Bronchus fibroblast of lung (primary cell): ENCODE measurements around the gene DNAAF8. TPM values are rescaled to one million over a fixed set of nuclear protein-coding genes. Genes with fewer than 3 reads are reported as not detected.

ENCODE experiments used
- total RNA-seq: library from RNA; depleted of rRNA; stranded (reverse); fragments of >200 nt; gene quantifications from 2 replicates; pipeline ENCODE4 v1.2.3, GENCODE V29; 2015

Gene DNAAF8
- total RNA-seq = 0.30 and 1.5 TPM in 2 replicates

DNA sequence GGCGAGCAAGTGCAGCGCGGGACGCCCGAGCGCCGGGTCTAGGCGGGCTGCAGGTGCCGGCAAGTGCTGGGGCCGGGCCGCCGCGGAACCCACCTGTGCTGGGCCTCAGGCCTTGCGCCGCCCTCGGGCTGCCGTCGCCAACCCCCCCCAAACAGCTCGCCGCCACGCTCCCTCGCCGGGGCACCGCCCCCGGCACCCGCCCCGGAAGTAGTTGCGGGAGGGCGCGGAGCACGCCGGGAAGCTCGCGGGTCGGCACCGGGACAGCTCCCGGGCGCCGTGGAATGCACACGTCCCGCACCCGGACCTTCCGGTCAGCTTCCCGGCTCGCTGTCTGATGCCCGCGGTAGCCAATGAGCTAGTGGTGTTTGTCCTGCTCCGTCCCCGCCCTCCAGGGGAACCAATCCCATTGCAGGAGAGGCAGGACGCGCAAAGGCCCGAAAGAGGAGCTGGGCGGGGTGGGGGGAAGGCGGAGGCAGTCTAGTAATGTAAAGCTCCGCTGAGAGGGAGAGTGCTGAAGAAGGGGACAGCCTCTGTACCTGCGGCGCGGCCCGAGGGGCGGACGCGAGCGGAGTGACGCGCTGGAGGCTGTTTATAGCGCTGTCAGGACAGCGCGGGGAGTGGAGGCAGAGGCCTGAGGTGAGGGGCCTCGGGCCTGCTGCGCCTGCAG lies at the start of gene DNAAF8, which contains the start of gene ANKS3:
DNAAF8 (plus strand) TSS at position 475 of the 667 bp plus-strand sequence. CDS start 1,978 bp downstream, outside the sequence.
ANKS3 (minus strand) TSS at position 209 of the 667 bp plus-strand sequence. CDS start 4,122 bp downstream, outside the sequence.

DNA sequence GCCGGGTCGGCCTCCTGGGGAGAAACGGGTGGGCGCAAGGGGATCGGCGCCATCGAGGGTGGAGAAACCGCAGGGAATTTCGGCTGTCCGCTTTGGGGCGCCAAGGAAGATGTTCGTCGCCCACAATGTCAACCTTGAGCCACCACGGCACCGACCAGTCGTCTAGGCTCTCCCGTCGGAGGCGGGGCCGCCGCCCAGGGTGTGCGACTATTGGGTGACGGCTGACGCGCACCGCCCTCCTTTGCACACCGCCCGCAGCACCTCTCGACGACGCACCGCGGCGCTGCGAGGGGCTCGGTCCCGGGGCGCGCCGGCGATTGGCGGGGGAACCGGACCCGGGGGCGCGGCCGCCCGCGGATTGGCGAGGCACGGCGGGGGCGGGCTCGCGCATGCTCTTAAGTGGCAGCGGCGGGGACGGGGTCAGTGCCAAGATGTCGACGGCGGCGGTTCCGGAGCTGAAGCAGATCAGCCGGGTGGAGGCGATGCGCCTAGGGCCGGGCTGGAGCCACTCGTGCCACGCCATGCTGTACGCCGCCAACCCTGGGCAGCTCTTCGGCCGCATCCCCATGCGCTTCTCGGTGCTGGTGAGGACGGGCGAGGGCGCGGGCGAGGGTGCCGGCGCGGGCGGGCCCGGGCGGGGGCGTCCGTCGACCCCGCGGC lies 40.9 kb upstream of the DNAAF8 start, which contains the start of gene NUDT16L1:
NUDT16L1 (plus strand) TSS at position 267 of the 660 bp plus-strand sequence; CDS start at position 432, 165 bp downstream.

DNA sequence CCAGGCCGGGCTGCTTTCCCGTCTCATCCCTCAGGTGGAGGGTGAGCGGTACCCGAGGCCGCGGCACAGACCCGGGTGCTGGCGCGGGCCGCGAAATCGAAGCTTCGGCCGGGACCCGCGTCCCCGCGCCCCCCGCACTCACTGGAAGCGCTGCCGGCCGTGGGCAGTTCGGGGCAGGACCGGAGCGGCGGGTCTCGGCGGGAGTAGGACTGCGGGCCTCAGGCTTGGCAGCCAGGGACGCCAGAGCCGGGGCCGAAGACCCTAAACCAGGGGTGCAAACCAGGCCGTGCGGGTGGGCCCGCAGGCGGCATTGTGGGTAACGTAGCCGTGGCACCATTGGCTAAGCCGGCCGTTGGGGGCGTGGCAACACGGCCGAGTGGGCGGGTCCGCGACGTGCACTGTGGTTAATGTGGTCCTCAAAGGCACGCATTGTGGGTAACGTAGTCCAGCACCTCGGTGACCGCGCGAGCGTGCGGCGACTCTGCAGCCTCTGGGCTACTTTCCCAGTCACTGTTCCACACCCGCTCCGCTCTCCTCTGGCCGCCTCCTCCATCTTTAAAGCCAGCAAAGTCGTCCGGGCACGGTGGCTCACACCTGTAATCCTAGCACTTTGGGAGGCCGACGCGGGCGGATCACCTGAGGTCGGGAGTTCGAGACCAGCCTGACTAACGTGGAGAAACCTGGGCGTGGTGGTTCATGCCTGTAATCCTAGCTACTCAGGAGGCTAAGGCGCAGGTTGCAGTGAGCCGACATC lies 32.7 kb downstream of the DNAAF8 start, which contains the start of gene ZNF500:
ZNF500 (minus strand) TSS at position 288 of the 754 bp plus-strand sequence. CDS start 1,184 bp downstream, outside the sequence.

DNA sequence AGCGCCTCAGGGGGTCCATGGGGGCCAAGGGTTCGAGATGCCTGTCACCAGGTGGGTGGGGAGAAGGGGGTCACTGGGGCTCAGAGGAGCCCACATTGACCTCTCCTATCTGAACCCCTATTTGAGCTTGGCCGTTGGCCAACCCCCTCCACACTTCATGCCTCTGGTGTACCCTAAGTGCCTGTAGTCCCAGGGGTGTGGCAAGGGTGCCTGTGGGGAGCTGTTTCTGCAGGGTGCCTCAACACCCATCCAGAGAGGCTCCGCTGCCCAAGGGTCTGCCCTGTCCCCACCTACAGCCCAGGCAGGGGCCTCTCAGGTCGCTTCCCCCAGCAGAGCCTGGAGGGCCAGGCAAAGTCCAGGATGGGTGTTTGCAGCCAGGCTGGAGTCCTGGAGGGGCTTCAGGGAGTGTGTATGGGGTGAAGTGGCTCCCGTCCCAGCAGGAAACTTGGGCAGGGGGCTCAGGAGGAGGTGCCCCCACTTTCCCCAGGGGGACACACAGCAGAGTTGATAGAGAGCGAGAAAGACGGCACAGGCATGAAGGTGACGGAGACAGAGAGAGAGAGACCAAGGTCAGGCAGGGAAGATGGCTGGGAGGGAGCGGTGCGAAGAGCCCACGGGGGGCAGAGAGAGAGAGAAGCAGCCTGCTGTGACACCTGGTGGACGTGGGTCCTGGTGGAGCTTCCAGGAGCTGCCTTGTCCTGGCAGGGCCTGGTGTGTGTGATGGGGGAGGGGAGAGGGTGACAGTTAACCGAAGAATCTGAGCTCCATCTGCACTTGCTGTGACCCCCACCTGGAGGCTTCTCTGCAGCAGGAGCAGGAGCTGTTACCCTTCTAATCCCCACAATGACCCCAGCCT lies 53.5 kb downstream of the DNAAF8 start, which contains the start of gene SEPTIN12:
SEPTIN12 (minus strand) TSS at position 719 of the 856 bp plus-strand sequence; CDS start at position 19, 700 bp downstream.

DNA sequence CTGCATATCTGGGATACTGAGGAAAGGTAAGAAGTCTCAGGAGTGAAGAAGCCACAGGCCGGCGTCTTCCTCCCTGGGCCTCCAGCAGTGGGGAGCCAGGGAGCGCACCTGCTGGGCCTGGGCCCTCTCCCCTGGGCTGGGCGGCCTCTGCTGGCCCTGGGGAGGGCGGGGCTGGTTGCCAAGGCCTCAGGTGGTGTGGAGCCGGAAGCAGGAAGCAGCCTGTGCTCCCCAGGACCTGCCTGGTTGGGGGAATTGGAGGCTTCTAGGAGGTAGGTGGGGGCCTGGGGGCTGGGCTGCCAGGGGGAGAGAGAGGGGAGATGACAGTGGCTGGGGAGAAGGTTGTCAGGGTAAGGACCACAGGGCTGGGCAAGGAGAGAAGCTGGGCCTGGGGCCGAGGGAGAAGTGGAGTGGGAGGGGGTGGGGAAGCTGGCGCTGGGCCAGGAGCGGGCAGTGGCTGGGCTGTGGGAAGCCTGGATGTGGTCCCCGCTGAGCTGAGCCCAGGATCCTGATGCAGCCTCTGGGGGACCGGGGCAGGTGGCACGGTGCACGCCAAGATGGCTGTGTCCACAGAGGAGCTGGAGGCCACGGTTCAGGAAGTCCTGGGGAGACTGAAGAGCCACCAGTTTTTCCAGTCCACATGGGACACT lies 61.0 kb downstream of the DNAAF8 start, which contains the start of gene SMIM22:
SMIM22 (plus strand) TSS at position 189 of the 647 bp plus-strand sequence; CDS start at position 555, 366 bp downstream.

Other genes with a start within 250 kb of the DNAAF8 start
- 8.0 and 9.9 TPM in 2 replicates for gene CDIP1, start 195.8 kb upstream of the DNAAF8 start, total RNA-seq
- under 0.01 and 0.17 TPM in 2 replicates for gene C16orf96, start 178.2 kb upstream of the DNAAF8 start, total RNA-seq
- 8.6 and 11.0 TPM in 2 replicates for gene UBALD1, start 119.6 kb upstream of the DNAAF8 start, total RNA-seq
- gene MGRN1, start 109.7 kb upstream of the DNAAF8 start, total RNA-seq = 26.0 and 28.9 TPM in 2 replicates
- 22.9 and 23.8 TPM in 2 replicates for gene NUDT16L1, start 41.0 kb upstream of the DNAAF8 start, total RNA-seq
- gene ANKS3, start 266 bp upstream of the DNAAF8 start, total RNA-seq = 10.4 and 10.8 TPM in 2 replicates
- 7.9 and 8.6 TPM in 2 replicates for gene ZNF500, start 32.6 kb downstream of the DNAAF8 start, total RNA-seq
- gene SEPTIN12, start 53.8 kb downstream of the DNAAF8 start, total RNA-seq = not detected in 2 replicates
- gene SMIM22, start 60.8 kb downstream of the DNAAF8 start, total RNA-seq = not detected in 2 replicates
- 18.3 and 27.1 TPM in 2 replicates for gene ROGDI, start 68.1 kb downstream of the DNAAF8 start, total RNA-seq
- 39.5 and 44.4 TPM in 2 replicates for gene GLYR1, start 112.8 kb downstream of the DNAAF8 start, total RNA-seq
- 16.1 and 18.0 TPM in 2 replicates for gene UBN1, start 112.9 kb downstream of the DNAAF8 start, total RNA-seq
- 4.8 and 6.9 TPM in 2 replicates for gene PPL, start 202.6 kb downstream of the DNAAF8 start, total RNA-seq
- gene SEC14L5, start 223.8 kb downstream of the DNAAF8 start, total RNA-seq = 0.17 TPM in 1 of 2 replicates, not detected in the other